WTC11 (cell line): ENCODE results near the gene FBRSL1.

Source experiments
- ARID4B ChIP-seq: sonication (generic); formaldehyde crosslinking; IDR thresholded peaks from 2 replicates; pipeline ENCODE4 v1.8.0; 2023; ENCODE audit warnings: missing genetic modification reagents, mild to moderate bottlenecking, borderline replicate concordance
- CTCF ChIP-seq: fragments of 200-600 bp; IDR thresholded peaks from 2 replicates; pipeline ENCODE4 v1.8.0; 2022; ENCODE audit warnings: antibody characterized with exemption
- JUN ChIP-seq: sonication (generic); formaldehyde crosslinking; IDR thresholded peaks from 2 replicates; pipeline ENCODE4 v1.8.0; 2023; ENCODE audit warnings: mild to moderate bottlenecking, missing genetic modification reagents
- MAX ChIP-seq: sonication (generic); formaldehyde crosslinking; IDR thresholded peaks from 2 replicates; pipeline ENCODE4 v1.8.0; 2022; ENCODE audit warnings: mild to moderate bottlenecking, missing genetic modification reagents
- NR3C1 ChIP-seq: sonication (generic); formaldehyde crosslinking; conservative IDR thresholded peaks from 2 replicates; pipeline ENCODE4 v1.8.1; 2023; ENCODE audit warnings: low read depth, mild to moderate bottlenecking, missing genetic modification reagents
- SP1 ChIP-seq: sonication (generic); formaldehyde crosslinking; conservative IDR thresholded peaks from 2 replicates; pipeline ENCODE4 v1.8.1; 2022; ENCODE audit warnings: missing genetic modification reagents
- TEAD1 ChIP-seq: sonication (generic); formaldehyde crosslinking; IDR thresholded peaks from 2 replicates; pipeline ENCODE4 v1.8.0; 2022; ENCODE audit warnings: mild to moderate bottlenecking, missing genetic modification reagents
- ZMAT4 ChIP-seq: fragments of 250-450 bp; sonication (Bioruptor Pico); IDR thresholded peaks from 2 replicates; pipeline ENCODE4 v1.9.0; 2021; ENCODE audit warnings: mild to moderate bottlenecking
- ZNF121 ChIP-seq: sonication (generic); formaldehyde crosslinking; IDR thresholded peaks from 2 replicates; pipeline ENCODE4 v1.8.0; 2023; ENCODE audit warnings: missing genetic modification reagents
- ZNF232 ChIP-seq: sonication (generic); formaldehyde crosslinking; IDR thresholded peaks from 2 replicates; pipeline ENCODE4 v1.8.0; 2022; ENCODE audit warnings: mild to moderate bottlenecking, missing genetic modification reagents
- ZNF423 ChIP-seq: fragments of 250-450 bp; sonication (Bioruptor Pico); IDR thresholded peaks from 2 replicates; pipeline ENCODE4 v2.1.2; 2022; ENCODE audit warnings: mild to moderate bottlenecking, moderate library complexity

- TF ChIP-seq CTCF (no peak), ZMAT4 (CRISPR knock-in tag) (no peak), ZNF121 (CRISPR knock-in tag) (no peak), NR3C1 (no peak), TEAD1 (CRISPR knock-in tag) (no peak), ZNF232 (CRISPR knock-in tag) (no peak), ARID4B (CRISPR knock-in tag) (no peak), MAX (CRISPR knock-in tag) (no peak), ZNF423 (no peak), JUN (CRISPR knock-in tag) (no peak), SP1 (no peak)
Measured at GRCh38 chr12:132458846-132459641, 30.9 kb upstream of the FBRSL1 start.
